GM18870 (cell line): Measurements from ENCODE around the gene MAPRE2.

Source experiments
- ATAC-seq: cut with Tn5 transposase; IDR thresholded peaks from one replicate; pipeline ENCODE4 v1.9.1; 2021; ENCODE audit warnings: moderate library complexity; ENCODE audit not compliant: unreplicated experiment

Gene MAPRE2

GRCh38 chr18:35061336-35061735 lies 20.1 kb downstream of the MAPRE2 start:
- ATAC-seq, result no peak

- no peak for ATAC-seq
Measured at GRCh38 chr18:35061804-35062203, 20.6 kb downstream of the MAPRE2 start.

- no peak for ATAC-seq
Measured at GRCh38 chr18:35062408-35062807, 21.2 kb downstream of the MAPRE2 start.

GRCh38 chr18:35063875-35064690 lies 22.9 kb downstream of the MAPRE2 start:
- ATAC-seq, result no peak

GRCh38 chr18:35067454-35067853 lies 26.2 kb downstream of the MAPRE2 start:
- ATAC-seq, result no peak

- ATAC-seq, result peak; percentile 82
Measured at GRCh38 chr18:35071819-35072247, 30.6 kb downstream of the MAPRE2 start.

- ATAC-seq, result no peak
Measured at GRCh38 chr18:35072616-35073015, 31.4 kb downstream of the MAPRE2 start.

- no peak for ATAC-seq
Measured at GRCh38 chr18:35073186-35074105, 32.2 kb downstream of the MAPRE2 start.

GRCh38 chr18:35074581-35074980 lies 33.4 kb downstream of the MAPRE2 start:
- ATAC-seq, result no peak

GRCh38 chr18:35075132-35075531 lies 33.9 kb downstream of the MAPRE2 start:
- no peak for ATAC-seq

GRCh38 chr18:35076135-35076924 lies 35.1 kb downstream of the MAPRE2 start:
- ATAC-seq, result no peak

- no peak for ATAC-seq
Measured at GRCh38 chr18:35077937-35078336, 36.7 kb downstream of the MAPRE2 start.

- no peak for ATAC-seq
Measured at GRCh38 chr18:35080058-35080457, 38.8 kb downstream of the MAPRE2 start.

GRCh38 chr18:35083174-35083712 lies 42.0 kb downstream of the MAPRE2 start:
- no peak for ATAC-seq

- no peak for ATAC-seq
Measured at GRCh38 chr18:35084494-35085449, 43.6 kb downstream of the MAPRE2 start.

GRCh38 chr18:35085450-35086380 lies 44.5 kb downstream of the MAPRE2 start:
- no peak for ATAC-seq

- no peak for ATAC-seq
Measured at GRCh38 chr18:35086704-35087103, 45.5 kb downstream of the MAPRE2 start.

GRCh38 chr18:35087726-35088125 lies 46.5 kb downstream of the MAPRE2 start:
- no peak for ATAC-seq

- no peak for ATAC-seq
Measured at GRCh38 chr18:35088921-35089320, 47.7 kb downstream of the MAPRE2 start.
